Measurements from ENCODE around the gene TBL3.
"Not testable (repeated sequence)": the region's sequence is repeated elsewhere in the genome, so short reads cannot be mapped to it uniquely, and the experiment has no call there.

The TBL3 gene

DNA sequence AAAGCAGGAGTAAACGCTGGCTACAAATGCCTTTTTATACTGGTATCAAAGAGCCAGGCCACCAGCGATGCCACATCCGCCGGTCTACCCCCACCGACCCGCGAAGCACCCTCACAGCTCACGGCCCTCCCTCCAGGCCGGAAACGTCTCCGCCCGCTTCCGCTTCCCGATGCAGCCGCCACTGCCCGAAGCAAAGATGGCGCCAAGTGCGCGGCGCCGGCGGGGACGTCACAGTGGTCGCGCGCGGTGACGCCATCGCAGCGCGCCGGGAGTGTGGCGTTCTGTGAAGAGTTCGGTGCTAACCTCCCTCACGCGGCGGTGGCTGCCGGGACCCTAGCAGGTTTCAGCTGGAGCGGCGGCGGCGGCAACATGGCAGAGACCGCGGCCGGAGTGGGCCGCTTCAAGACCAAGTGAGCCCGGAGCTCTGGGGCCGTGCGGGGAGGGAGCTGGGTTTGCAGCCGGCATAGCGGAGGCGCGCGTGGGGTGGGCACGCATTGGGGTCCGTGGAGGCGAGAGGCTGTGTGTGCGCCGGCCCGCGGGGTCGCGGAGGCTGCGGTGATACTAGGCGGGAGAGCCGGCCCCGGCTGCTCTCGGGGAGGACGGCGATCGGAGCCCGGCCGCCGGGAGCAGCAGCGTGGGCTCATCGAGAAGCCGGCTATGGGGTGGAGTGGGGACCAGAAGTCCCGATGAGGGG is at the start of gene TBL3:
TBL3 (plus strand) TSS at position 258 of the 694 bp plus-strand sequence; CDS start at position 370, 112 bp downstream.
- DNase-seq, result peak; percentile 94

DNA sequence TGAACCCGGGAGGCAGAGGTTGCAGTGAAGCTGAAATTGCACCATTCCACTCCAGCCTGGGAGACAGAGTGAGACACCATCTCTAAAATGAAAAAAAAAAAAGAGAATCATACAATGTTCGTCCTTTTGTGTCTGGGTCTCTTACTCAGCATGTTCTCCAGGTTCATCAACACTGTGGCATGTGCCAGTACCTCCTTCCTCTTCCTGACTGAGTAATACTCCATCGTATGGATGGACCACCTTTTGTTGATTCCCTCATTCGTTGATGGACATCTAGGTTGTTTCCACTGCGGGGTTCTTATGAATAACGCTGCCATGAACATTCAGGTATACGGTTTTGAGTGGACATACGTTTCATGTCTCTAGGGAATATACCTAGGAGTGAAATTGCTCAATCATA is 49.5 kb upstream of the TBL3 start:
- DNase-seq, result no peak

GRCh38 chr16:1923299-1924034 is 48.4 kb upstream of the TBL3 start:
- no peak for DNase-seq

GRCh38 chr16:1924095-1924494 is 47.8 kb upstream of the TBL3 start:
- DNase-seq, result no peak

DNA sequence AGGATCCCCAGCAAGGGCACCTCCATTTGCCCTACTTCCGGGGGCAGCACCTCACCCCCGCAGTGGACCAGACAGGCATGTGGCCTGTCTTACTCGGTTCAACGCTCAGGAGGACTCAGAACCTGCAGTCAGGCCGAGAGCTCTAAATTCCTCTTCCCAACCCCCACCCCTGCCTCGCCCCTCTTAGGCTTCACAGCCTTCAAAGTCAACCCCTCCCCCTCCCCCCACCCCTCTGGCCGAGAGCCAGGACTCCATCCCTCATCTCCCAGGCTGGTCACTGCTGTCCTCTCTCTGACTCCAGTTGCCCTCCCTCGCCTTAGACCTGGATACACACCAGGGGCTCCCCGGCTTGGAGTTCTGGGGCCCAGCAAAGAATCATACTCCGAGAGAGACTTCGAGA is 45.6 kb upstream of the TBL3 start:
- no peak for DNase-seq

DNA sequence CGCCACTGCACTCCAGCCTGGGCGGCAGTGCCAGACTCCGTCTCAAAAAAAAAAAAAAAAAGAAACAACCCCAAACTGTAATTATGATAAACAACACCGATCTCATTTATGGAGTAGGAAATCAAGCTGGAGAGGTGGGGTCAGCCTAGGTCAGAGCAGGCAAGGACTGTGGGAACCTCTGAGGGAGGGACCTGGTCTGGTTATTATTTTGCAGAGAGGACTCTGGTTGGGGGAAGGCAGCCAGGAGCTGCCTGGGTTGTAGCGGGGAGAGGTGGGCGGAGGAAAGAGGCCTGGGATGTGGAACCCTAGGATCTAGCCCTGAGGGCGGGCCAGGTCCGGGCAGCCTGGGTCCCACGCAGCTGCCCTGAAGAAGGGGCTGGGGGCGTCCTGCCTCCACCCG is 42.7 kb upstream of the TBL3 start:
- DNase-seq, result peak; percentile 17

GRCh38 chr16:1929578-1930337 is 42.1 kb upstream of the TBL3 start:
- DNase-seq, result peak; percentile 86

- DNase-seq, result no peak
Measured at GRCh38 chr16:1930338-1930720, 41.5 kb upstream of the TBL3 start.

- no peak for DNase-seq
Measured at GRCh38 chr16:1932050-1933028, 39.5 kb upstream of the TBL3 start.

GRCh38 chr16:1933097-1933661 is 38.7 kb upstream of the TBL3 start:
- DNase-seq, result no peak

- DNase-seq, result no peak
Measured at GRCh38 chr16:1936945-1937479, 34.8 kb upstream of the TBL3 start.

DNA sequence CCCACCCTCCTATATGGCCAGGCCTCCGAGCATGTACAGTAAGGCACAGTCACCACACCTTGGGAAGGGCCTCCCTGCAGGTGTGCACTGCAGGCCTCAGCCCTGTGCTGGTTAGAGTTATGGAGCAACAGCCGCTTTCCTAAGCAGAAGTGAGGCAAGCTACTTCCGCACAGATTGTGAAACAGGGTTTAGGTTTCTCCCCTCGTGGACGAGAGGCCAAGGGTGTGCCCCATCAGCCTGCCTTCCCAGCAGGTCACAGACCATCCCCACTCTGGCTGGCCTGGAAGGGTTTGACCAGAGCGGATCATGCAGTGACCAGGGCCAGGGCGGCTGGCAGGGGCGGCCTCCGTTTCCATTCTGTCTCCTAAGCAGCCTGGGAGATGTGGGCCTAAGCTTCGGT is 33.5 kb upstream of the TBL3 start:
- no peak for DNase-seq

GRCh38 chr16:1938910-1939309 is 32.9 kb upstream of the TBL3 start:
- no peak for DNase-seq

DNA sequence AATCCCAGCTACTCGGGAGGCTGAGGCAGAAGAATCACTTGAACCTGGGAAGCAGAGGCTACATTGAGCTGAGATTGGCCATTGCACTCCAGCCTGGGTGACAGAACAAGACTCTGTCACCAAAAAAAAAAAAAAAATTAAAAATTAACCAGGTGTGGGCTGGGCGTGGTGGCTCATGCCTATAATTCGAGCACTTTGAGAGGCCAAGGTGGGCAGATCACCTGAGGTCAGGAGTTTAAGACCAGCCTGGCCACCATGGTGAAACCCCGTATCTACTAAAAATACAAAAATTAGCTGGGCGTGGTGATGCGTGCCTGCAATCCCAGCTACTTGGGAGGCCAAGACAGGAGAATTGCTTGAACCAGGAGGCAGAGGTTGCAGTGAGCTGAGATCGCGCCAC is 32.0 kb upstream of the TBL3 start:
- DNase-seq, result not testable (repeated sequence)

- no peak for DNase-seq
Measured at GRCh38 chr16:1940273-1941161, 31.3 kb upstream of the TBL3 start.

GRCh38 chr16:1941162-1942046 is 30.4 kb upstream of the TBL3 start:
- DNase-seq, result no peak

GRCh38 chr16:1942047-1942809 is 29.6 kb upstream of the TBL3 start:
- DNase-seq, result no peak

DNA sequence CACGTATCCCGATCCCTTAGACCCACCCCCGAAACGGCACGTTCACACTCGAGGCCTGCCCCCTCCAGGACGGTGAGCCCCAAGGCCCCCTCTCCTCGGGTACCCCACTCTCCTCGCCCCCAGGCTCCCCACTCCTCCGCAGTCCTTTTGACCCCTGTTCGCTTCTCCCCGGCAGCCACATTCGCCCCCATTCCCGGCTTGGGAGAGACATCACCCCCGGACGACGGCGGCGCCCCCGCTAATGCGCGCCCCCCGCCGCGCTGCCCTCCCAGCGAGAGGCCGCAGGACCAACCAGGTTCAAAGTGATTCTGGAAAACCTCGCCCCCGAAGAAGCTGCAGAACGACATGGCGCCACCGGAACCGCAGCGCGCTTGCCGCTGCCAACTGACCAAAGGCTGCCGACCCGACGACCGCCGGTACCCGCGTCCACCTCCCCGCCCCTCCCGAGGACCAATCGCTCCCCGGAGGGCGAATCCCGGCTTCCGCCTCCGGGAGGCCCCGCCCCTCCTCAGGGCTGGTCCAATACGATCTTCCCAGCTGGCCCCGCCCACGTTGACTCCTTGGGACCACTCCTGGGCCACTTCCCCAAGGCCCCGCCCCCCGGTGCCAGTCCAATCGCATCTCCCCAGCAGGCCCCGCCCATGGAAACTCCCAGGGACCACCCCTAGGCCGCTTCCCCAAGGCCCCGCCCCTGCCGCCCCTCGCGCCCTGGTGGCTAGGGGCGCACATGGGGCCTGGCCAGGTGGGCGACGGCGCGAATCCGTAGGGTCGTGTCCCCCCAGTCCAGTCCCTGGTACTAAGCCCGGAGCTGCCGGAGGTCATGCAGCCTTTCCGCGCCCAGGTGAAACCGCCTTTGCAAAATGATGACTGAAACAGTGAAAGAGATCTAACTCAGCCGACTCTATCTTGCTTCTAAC is 28.8 kb upstream of the TBL3 start, which contains the start of gene MSRB1:
MSRB1 (minus strand) TSS at position 390 of the 917 bp plus-strand sequence; CDS start at position 347, 43 bp downstream.
- peak; percentile 99 for DNase-seq
